Subcutaneous abdominal adipose tissue (tissue), 5 donors: Measurements from ENCODE around the gene VSTM2B.

Experiments
- H3K27ac ChIP-seq: one replicate; pipeline ENCODE4 v1.7.0; 2013; ENCODE audit warnings: low read depth, mild to moderate bottlenecking, inconsistent platforms, low read length, moderate library complexity
- H3K27me3 ChIP-seq, 5 donors: one replicate each; pipeline ENCODE4 v1.7.0; 2013; ENCODE audit warnings: low read length in 5 of 5, inconsistent platforms in 1 of 5; ENCODE audit not compliant: control insufficient read depth in 5 of 5, insufficient read depth in 4 of 5
- H3K36me3 ChIP-seq, 5 donors: one replicate each; pipeline ENCODE4 v1.7.0; 2013; ENCODE audit warnings: low read length in 5 of 5; ENCODE audit not compliant: control insufficient read depth in 5 of 5, insufficient read depth in 5 of 5
- H3K4me1 ChIP-seq, 5 donors: one replicate each; pipeline ENCODE4 v1.7.0; 2013; ENCODE audit warnings: low read length in 5 of 5, mild to moderate bottlenecking in 3 of 5, moderate library complexity in 1 of 5; ENCODE audit not compliant: control insufficient read depth in 5 of 5, insufficient read depth in 5 of 5
- H3K4me3 ChIP-seq, 5 donors: one replicate each; pipeline ENCODE4 v1.7.0; 2013; ENCODE audit warnings: low read length in 5 of 5, low read depth in 1 of 5
- H3K9ac ChIP-seq, 5 donors: one replicate each; pipeline ENCODE4 v1.7.0; 2013; ENCODE audit warnings: low read length in 5 of 5, mild to moderate bottlenecking in 4 of 5, moderate library complexity in 3 of 5
- H3K9me3 ChIP-seq, 5 donors: one replicate each; pipeline ENCODE4 v1.7.0; 2013; ENCODE audit warnings: low read length in 5 of 5; ENCODE audit not compliant: control insufficient read depth in 5 of 5
- donor health status: healthy.
- donor health status: healthy.
- donor health status: healthy.
- donor health status: healthy.
- donor health status: healthy.

The VSTM2B gene

GRCh38 chr19:29563486-29564101 is 37.8 kb downstream of the VSTM2B start:
- no peak overlapping the region for H3K27ac ChIP-seq
- H3K9ac ChIP-seq, result no peak overlapping the region
- no peaks in the 10 kb centered on the region for H3K4me1 ChIP-seq
- peaks cover 8 to 19% (median 17%) of the 10 kb centered on the region in 5 donors for H3K9me3 ChIP-seq
- peaks cover 5 to 23% (median 14%) of the 10 kb centered on the region in 5 donors for H3K27me3 ChIP-seq
- H3K36me3 ChIP-seq, result no peaks in the 10 kb centered on the region
- no peak overlapping the region for H3K4me3 ChIP-seq

- peaks cover 5 to 27% (median 14%) of the 10 kb centered on the region in 5 donors for H3K27me3 ChIP-seq
- peaks cover 8 to 13% (median 13%) of the 10 kb centered on the region in 5 donors for H3K9me3 ChIP-seq
- H3K36me3 ChIP-seq, result no peaks in the 10 kb centered on the region
- no peaks in the 10 kb centered on the region for H3K4me1 ChIP-seq
- no peak overlapping the region for H3K9ac ChIP-seq
- H3K4me3 ChIP-seq, result no peak overlapping the region
- no peak overlapping the region for H3K27ac ChIP-seq
Measured at GRCh38 chr19:29564574-29565005, 38.8 kb downstream of the VSTM2B start.

- Histone ChIP-seq H3K27me3 (peaks cover 5 to 27% (median 14%) of the 10 kb centered on the region in 5 donors), H3K9ac (no peak overlapping the region), H3K36me3 (no peaks in the 10 kb centered on the region), H3K27ac (no peak overlapping the region), H3K4me3 (no peak overlapping the region), H3K9me3 (peaks cover 3 to 7% (median 7%) of the 10 kb centered on the region in 5 donors), H3K4me1 (no peaks in the 10 kb centered on the region)
Measured at GRCh38 chr19:29565171-29565570, 39.4 kb downstream of the VSTM2B start.

- H3K27me3 ChIP-seq, result peaks cover 5 to 27% (median 18%) of the 10 kb centered on the region in 5 donors
- no peaks in the 10 kb centered on the region for H3K4me1 ChIP-seq
- H3K27ac ChIP-seq, result no peak overlapping the region
- H3K4me3 ChIP-seq, result no peak overlapping the region
- no peaks in the 10 kb centered on the region for H3K9me3 ChIP-seq
- no peak overlapping the region for H3K9ac ChIP-seq
- H3K36me3 ChIP-seq, result no peaks in the 10 kb centered on the region
Measured at GRCh38 chr19:29566496-29567054, 40.8 kb downstream of the VSTM2B start.

- H3K36me3 ChIP-seq, result no peaks in the 10 kb centered on the region
- H3K9me3 ChIP-seq, result no peaks in the 10 kb centered on the region
- no peak overlapping the region for H3K9ac ChIP-seq
- no peaks in the 10 kb centered on the region for H3K4me1 ChIP-seq
- H3K27me3 ChIP-seq, result peaks cover 5 to 24% (median 18%) of the 10 kb centered on the region in 5 donors
- H3K27ac ChIP-seq, result no peak overlapping the region
- H3K4me3 ChIP-seq, result no peak overlapping the region
Measured at GRCh38 chr19:29567366-29567915, 41.6 kb downstream of the VSTM2B start.

- Histone ChIP-seq H3K9me3 (no peaks in the 10 kb centered on the region), H3K36me3 (no peaks in the 10 kb centered on the region), H3K9ac (no peak overlapping the region), H3K4me3 (no peak overlapping the region), H3K4me1 (no peaks in the 10 kb centered on the region), H3K27ac (no peak overlapping the region), H3K27me3 (peaks cover 5 to 25% (median 19%) of the 10 kb centered on the region in 5 donors)
Measured at GRCh38 chr19:29568036-29569025, 42.5 kb downstream of the VSTM2B start.

GRCh38 chr19:29569038-29569911 is 43.5 kb downstream of the VSTM2B start:
- Histone ChIP-seq H3K27ac (no peak overlapping the region), H3K4me3 (no peak overlapping the region), H3K36me3 (no peaks in the 10 kb centered on the region), H3K9ac (no peak overlapping the region), H3K9me3 (no peaks in the 10 kb centered on the region), H3K27me3 (peaks cover 8 to 30% (median 23%) of the 10 kb centered on the region in 5 donors), H3K4me1 (no peaks in the 10 kb centered on the region)

GRCh38 chr19:29571181-29571580 is 45.4 kb downstream of the VSTM2B start:
- Histone ChIP-seq H3K27me3 (peaks cover 2 to 34% (median 27%) of the 10 kb centered on the region in 5 donors), H3K27ac (no peak overlapping the region), H3K4me3 (no peak overlapping the region)

GRCh38 chr19:29573486-29573885 is 47.7 kb downstream of the VSTM2B start:
- Histone ChIP-seq H3K4me3 (no peak overlapping the region), H3K9me3 (no peaks in the 10 kb centered on the region), H3K27ac (no peak overlapping the region), H3K36me3 (no peaks in the 10 kb centered on the region), H3K4me1 (no peaks in the 10 kb centered on the region), H3K27me3 (peaks cover 2 to 45% (median 31%) of the 10 kb centered on the region in 5 donors), H3K9ac (no peak overlapping the region)

More at GRCh38 chr19:29571181-29571580, 45.4 kb downstream of the VSTM2B start:
- Histone ChIP-seq H3K36me3 (no peaks in the 10 kb centered on the region), H3K9me3 (no peaks in the 10 kb centered on the region), H3K4me1 (no peaks in the 10 kb centered on the region), H3K9ac (no peak overlapping the region)
